Skeletal muscle satellite cell (primary cell): ENCODE data around the gene RPE65. TPM values are rescaled to one million over a fixed set of nuclear protein-coding genes. Genes with fewer than 3 reads are reported as not detected.
"Not testable (repeated sequence)": the region's sequence is repeated elsewhere in the genome, so short reads cannot be mapped to it uniquely, and the experiment has no call there.

Experiments used
- H3K27me3 ChIP-seq: 2 replicates; pipeline ENCODE4 v1.7.0; 2013; ENCODE audit warnings: low read length; ENCODE audit not compliant: control insufficient read depth, insufficient read depth
- H3K36me3 ChIP-seq: 2 replicates; pipeline ENCODE4 v1.7.0; 2013; ENCODE audit warnings: mild to moderate bottlenecking, control low read depth, low read length; ENCODE audit not compliant: insufficient read depth
- H3K4me1 ChIP-seq: 2 replicates; pipeline ENCODE4 v1.7.0; 2013; ENCODE audit warnings: low read length; ENCODE audit not compliant: control insufficient read depth, insufficient read depth
- H3K4me2 ChIP-seq: 2 replicates; pipeline ENCODE4 v1.7.0; 2013; ENCODE audit warnings: mild to moderate bottlenecking, low read length
- H3K4me3 ChIP-seq: 2 replicates; pipeline ENCODE4 v1.7.0; 2013; ENCODE audit warnings: low read length
- H3K9ac ChIP-seq: 2 replicates; pipeline ENCODE4 v1.7.0; 2013; ENCODE audit warnings: mild to moderate bottlenecking, low read depth, low read length, moderate library complexity
- H3K9me3 ChIP-seq: replicated peaks from 2 replicates; pipeline ENCODE4 v1.7.0; 2013; ENCODE audit warnings: mild to moderate bottlenecking, control low read depth, low read length
- small RNA-seq: library from RNA; depleted of rRNA; stranded (forward); fragments of <200 nt; gene quantifications from one replicate; pipeline ENCODE3, GENCODE V24; 2012

Gene RPE65

DNA sequence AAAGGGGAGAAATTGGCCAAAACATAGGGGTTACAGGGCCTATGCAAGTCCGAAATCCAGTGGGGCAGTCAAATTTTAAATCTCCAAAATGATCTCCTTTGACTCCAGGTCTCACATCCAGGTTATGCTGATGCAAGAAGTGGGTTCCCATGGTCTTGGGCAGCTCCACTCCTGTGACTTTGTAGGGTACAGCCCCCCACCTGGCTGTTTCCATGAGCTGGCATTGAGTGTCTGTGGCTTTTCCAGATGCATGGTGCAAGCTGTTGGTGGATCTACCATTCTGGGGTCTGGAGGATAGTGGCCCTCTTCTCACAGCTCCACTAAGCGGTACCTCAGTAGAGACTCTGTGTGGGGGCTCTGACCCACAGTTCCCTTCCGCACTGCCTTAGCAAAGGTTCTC, 54.2 kb downstream of the RPE65 start:
- not testable (repeated sequence) for H3K4me3 ChIP-seq, H3K27me3 ChIP-seq, H3K36me3 ChIP-seq, H3K4me1 ChIP-seq, H3K4me2 ChIP-seq, H3K9me3 ChIP-seq, H3K9ac ChIP-seq

DNA sequence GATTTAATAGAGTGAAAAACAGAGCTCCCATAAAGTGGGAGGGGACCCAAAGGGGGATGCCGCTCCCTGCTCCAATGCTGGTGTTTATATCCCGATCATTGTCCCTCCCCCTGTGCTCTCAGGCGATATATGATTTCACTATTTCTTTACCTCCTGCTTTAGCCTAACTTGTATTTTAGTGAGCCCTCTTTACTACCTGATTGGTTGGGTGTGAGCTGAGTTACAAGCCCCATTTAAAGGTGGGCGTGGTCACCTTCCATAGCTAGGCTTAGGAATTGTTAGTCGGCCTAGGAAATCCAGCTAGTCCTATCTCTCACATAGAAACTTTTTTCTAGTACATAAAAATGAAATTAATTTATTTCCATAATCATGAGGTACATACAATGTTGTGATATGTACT, 57.3 kb downstream of the RPE65 start:
- not testable (repeated sequence) for H3K27me3 ChIP-seq, H3K4me3 ChIP-seq

GRCh38 chr1:68385798-68386524, 63.8 kb downstream of the RPE65 start:
- not testable (repeated sequence) for H3K4me3 ChIP-seq, H3K9me3 ChIP-seq, H3K27me3 ChIP-seq, H3K36me3 ChIP-seq, H3K9ac ChIP-seq
- H3K4me2 ChIP-seq = peak overlapping the region; percentile 58
- H3K4me1 ChIP-seq = peaks cover 28% of the 10 kb centered on the region

More for the DNA sequence above, 57.3 kb downstream of the RPE65 start:
- not testable (repeated sequence) for H3K4me2 ChIP-seq, H3K9me3 ChIP-seq, H3K4me1 ChIP-seq, H3K36me3 ChIP-seq, H3K9ac ChIP-seq

GRCh38 chr1:68384872-68385411, 64.8 kb downstream of the RPE65 start:
- Histone ChIP-seq H3K9me3 (no peaks in the 10 kb centered on the region), H3K36me3 (no peaks in the 10 kb centered on the region), H3K4me2 (peak overlapping the region; percentile 58), H3K9ac (peak overlapping the region; percentile 62), H3K4me1 (peaks cover 28% of the 10 kb centered on the region), H3K27me3 (no peaks in the 10 kb centered on the region), H3K4me3 (peak overlapping the region; percentile 4)

DNA sequence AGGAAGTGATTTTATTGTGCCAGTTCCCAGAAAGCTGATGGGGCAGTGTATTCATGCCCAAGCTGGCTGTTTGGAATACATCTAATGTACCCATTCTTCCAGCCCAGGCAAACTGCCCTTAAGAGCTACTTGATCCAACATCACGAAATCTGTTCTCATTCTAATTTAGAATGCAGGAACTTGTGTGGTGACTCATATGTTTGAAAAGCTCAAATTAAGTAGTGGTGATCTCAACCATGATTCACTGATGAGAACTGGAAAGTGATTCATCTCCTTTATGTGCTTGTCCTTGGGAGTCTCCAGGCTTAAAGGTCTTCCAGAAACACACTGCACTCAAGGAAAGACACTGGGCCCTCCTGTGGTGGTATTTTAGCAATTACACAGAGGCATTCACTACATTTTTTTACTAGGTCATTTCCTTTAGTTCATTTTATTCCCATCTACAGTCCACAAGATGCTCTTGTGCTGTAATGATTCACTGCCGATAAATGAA, 65.4 kb downstream of the RPE65 start:
- Histone ChIP-seq H3K36me3 (no peaks in the 10 kb centered on the region), H3K27me3 (no peaks in the 10 kb centered on the region), H3K4me2 (peak overlapping the region; percentile 58), H3K4me1 (peaks cover 28% of the 10 kb centered on the region), H3K9me3 (no peaks in the 10 kb centered on the region), H3K9ac (peak overlapping the region; percentile 62), H3K4me3 (no peak overlapping the region)

DNA sequence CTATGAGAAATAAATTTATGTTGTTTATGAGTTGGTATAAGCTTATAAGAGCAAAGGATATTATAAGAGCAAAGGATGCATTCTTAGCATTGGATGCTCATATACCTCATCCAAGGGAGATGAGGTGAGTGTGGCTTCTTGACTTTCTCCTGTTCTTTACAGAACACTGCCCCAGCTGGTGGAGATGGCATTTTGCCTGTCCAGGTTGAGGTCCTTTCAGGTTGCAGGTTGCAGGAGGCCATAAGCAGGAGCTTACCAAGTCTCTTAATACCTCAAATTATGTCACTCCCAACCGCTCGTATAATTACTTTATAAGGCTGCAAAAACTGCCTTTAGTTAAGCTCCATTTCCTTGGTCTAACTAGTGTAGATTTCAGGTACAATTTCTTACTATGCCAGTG, 66.7 kb downstream of the RPE65 start:
- Histone ChIP-seq H3K9ac (no peak overlapping the region), H3K27me3 (no peaks in the 10 kb centered on the region), H3K4me1 (peaks cover 39% of the 10 kb centered on the region), H3K4me2 (no peak overlapping the region), H3K9me3 (no peaks in the 10 kb centered on the region), H3K4me3 (no peak overlapping the region), H3K36me3 (no peaks in the 10 kb centered on the region)

- Histone ChIP-seq H3K9me3 (no peaks in the 10 kb centered on the region), H3K9ac (no peak overlapping the region), H3K4me2 (peak overlapping the region; percentile 25), H3K4me3 (no peak overlapping the region), H3K4me1 (peaks cover 48% of the 10 kb centered on the region), H3K27me3 (no peaks in the 10 kb centered on the region), H3K36me3 (no peaks in the 10 kb centered on the region)
Measured at GRCh38 chr1:68379085-68379478, 70.7 kb downstream of the RPE65 start.

Small RNA genes within 50 kb of the gene (small RNA-seq; reads per million reads assigned to genes)
- not detected for gene AL139413.1
